NCI-H345 treated with DMSO at 0.1 percent for 48 hours (cell line): ENCODE results near the gene ANGPTL7.
"Not testable (repeated sequence)": the region's sequence is repeated elsewhere in the genome, so short reads cannot be mapped to it uniquely, and the experiment has no call there.

Source experiments
- DNase-seq: peaks from one replicate; lab custom pipeline; 2025; ENCODE audit not compliant: unreplicated experiment; lab: John Stamatoyannopoulos, UW

Gene ANGPTL7

DNA sequence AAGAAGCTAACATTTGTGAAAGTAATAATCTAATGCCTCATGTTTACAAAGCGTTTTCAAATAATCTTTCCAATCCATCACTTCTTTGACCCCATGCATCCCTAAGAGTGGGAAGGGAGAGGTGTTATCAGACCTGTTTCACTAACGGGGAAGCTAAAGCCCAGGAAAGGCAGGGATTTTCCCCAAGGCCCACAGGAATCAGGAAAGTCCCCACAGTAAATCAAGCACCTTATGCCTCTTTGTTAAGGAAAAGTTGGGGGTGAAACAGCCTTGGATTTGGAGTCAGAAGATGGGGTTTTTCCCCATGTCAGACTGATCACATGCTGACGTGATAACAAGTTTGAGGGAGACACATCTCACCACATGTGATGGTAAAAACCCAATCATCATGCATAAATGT lies 20.0 kb upstream of the ANGPTL7 start:
- DNase-seq, result no peak

DNA sequence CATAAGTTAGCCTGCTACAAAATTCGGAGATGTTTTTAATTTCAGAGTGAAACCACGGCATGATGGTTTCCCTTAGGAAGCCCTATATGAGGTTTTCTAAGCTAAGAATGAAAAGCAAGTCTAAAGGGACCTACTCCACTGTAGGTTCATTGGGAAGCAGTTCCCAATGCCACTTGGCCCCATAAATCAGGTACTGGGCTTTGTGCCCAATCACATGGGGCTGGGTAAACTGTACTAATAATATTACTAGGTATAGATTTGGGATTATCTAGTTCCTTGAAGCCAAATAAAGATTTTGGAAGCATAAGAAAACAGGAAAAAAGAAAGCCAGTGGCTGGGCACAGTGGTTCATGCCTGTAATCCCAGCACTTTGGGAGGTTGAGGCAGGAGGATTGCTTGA lies 19.1 kb upstream of the ANGPTL7 start:
- no peak for DNase-seq

DNA sequence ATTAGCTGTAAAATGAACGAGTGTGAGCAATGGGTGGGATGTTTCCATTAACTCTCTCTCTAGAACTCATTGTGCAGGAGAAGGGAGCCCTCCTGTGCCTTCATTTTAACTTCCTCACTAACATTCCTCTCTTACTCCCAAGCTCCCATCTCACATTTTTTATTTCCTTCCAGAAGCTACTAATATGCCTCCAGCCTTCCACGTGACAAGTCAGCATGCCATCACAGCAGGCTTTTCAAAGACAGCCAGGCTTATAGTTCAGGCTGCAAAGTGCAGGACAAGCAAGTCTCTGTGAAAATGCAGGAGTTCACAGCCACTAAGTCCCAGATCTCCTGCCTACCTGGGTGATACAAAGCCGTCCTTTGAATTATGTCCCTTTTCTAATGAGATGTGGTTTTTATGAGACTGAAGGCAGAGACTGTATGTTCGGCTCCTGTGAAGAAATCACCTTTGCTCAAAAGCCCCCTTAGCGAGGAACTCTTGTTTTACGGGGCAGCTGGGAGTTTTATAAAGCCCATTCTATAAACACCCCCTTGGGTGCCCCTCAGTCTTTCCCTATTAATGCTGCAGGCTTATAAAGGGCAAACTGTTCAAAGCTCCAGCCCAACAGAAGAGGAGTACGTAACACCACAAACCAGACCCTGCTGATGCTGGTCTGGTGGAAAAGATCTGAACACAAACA lies 14.8 kb upstream of the ANGPTL7 start:
- DNase-seq, result no peak

DNA sequence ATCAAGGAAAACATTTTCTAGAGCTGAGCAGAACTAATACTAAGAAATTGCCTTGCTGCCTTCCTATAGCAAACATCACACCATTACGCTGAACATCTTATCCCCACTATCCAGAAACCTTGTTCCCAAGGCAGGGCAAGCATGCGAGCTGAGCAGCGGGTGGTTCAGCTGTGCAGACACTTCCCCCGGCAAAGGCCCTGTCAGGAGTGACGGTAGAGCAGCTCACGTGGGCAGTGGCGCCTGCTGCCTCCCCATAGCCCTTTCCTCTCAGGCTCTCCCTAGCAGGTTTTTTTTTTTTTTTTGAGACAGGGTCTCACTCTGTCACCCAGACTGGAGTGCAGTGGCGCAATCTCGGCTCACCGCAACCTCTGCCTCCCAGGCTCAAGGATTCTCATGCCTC lies 13.7 kb upstream of the ANGPTL7 start:
- no peak for DNase-seq

DNA sequence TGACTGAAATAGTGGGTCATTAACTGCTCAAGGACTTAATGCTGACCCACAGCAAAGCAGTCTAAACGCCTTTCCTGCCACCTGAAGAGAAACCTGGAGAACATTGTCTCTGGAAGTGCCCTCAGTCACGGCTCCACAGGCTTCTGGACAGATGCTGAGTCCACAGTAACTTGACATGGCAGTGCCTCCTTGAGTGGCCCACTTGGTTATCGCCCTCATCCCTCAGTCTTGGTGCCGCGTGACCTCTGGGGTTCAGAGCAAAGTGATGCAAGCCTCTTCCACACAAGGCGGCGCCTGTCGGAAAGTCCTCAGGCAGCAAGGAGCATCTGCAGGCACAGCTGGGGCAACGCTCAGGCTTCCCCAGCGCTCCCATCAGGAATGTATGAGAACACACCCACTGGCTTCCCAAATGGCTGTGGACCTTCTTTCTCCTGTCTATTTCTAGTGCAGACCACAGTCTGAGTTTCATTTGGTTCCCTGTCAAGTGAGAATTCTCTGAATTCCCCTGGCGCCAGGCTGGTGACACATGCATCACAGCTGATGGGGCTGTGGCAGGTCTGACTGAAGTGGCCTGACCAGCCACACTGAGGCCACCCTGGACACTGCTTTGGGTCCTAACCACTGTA lies 13.0 kb upstream of the ANGPTL7 start:
- DNase-seq, result no peak

DNA sequence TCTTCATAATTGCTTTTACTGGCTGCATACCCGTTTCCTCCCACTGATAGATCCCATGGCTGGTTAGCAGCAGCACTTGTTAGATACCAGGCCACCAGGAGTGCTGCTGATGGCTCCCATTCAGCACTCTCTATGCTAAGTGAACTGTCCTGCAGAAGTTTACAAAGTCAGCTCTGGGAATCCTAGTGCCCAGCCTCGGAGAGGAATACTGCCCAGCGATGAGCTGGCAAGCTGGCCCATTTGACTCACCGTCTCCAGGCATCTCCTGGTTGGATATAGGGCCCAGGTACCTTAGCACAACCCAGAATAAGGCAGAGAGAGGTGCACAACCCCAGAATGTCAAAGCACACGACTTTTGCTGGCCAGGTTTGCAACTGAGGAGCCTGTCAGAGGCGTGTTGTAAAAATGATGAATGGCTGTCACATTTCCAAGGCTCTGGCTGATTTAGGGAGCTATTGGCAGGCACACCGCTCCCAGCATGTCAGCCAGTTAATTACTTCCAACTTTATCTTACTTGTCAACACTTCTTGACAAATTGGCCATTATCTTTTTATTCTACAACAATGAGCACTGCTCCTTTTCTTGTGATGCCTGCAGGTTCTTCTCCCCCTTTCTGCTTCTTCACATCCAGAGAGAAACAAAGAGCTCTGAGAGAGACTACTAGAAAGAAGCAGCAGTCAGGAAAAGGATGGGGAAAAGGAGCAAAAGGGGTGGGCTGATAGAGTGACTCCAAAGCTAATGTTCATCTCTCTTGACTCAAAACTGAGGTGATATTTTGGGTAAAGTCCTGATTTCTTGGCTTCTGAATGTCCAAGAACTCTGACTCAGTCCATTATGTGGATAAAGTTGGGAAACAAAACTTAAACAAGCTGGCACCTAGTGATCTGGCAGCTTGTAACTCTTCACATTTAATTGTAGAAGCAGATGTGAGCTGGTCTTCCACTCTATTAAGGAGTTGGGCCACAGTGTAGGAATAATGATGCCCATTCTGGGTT lies 10.8 kb upstream of the ANGPTL7 start:
- DNase-seq, result no peak

DNA sequence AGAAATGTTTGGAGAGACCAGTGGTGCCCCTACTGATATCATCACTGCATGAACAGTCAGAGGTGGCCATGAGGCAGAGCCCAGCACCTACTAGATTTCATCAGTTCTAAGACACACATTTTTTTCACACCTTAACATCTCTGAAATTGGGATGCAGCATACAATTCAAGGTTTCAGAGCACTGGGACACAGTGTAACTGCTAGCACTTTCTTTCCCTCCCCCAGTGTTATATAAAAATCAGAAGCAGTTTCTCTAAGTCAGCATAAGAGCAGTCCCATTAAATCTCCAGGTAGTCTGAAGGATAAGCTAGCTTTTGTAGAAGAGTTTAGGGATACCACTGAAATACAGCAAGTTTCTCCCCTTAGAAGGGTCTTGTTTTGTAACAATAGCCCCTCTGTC lies 10.0 kb upstream of the ANGPTL7 start:
- no peak for DNase-seq

DNA sequence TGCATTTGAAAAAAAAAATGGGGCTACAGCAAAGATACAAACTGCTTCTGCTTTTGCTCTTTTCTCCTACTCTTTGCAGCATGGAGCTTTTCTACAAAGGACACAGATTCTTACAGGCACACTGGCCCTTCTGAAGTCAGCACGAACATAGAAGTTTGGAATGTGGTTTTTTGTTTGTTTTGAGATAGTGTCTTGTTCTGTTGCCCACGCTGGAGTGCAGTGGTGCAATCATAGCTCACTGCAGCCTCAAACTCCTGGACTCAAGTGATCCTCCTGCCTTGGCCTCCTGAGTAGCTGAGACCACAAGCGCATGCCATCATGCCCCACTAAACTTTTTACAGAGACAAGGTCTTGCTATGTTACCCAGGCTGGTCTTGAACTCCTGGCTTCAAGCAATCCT lies 9.4 kb upstream of the ANGPTL7 start:
- not testable (repeated sequence) for DNase-seq

DNA sequence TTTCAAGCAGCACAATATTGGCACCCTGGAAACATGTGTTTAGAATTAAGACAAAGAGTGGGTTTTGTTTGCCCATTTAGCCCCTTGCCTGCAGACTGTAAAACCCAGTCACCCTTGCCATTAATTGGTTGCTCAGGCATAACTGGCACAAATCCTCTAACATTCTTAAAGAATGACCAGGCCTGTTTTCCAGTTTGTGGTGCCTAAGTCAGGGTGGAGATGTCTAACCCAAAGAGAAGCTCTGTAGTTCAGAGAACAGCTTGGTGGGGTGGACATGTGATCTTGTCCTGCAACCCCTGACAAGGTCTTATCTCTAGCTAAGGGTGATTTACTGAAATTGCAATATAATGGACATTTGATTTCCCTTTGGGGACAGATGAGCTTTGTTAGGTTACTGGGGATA lies 8.8 kb upstream of the ANGPTL7 start:
- DNase-seq, result no peak

DNA sequence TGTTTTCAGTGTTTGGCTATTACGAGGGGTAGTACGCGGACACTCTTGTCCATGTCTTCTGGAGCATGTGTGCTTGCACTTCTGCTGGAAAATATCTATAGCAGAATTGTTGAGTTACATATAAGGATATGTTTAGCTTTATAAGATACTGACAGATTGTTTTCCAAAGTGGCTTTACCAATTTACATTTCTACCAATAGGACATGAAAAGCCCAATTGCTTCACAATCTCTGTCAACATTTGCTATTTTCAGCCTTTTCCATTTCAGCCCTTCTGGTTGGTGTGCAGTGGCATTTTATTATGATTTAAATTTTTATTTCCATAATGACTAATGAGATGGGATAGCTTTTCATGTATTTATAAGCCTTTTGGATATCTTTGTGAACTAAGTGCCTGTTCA lies 6.3 kb upstream of the ANGPTL7 start:
- no peak for DNase-seq

DNA sequence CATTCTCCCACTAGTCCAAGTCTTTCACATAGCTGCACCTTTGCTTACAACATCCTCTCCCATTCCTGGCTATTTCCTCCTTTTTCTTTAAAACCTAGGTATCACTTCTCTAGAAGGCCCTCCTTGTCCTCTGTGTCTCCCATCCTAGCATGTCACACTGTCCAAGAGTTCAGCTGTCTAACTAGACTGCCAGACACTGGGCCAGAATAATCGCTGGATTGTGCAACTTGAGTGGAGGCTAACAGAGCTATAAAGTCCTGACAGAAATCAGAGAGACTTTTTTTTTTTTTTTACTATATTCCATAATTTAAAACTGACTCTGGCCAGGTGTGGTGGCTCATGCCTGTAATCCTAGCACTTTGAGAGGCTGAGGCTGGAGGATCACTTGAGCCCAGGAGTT lies 4.2 kb upstream of the ANGPTL7 start:
- no peak for DNase-seq

DNA sequence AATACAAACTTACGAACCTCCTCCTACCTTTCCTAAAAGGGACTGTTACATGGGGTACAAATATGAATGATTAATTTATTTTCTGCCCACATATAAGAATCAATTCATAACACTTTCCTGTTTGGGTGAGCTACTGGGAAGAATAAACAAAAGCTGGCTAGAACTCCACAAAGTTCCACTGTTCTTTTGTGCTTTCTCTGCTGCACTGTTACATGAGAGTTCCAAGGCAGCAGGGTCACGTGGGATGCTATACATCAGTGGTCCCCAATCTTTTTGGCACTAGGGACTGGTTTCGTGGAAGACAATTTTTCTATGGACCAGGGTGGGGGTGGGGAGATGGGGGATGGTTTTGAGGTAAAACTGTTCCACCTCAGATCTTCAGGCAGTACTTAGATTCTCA lies 2.2 kb upstream of the ANGPTL7 start:
- no peak for DNase-seq

DNA sequence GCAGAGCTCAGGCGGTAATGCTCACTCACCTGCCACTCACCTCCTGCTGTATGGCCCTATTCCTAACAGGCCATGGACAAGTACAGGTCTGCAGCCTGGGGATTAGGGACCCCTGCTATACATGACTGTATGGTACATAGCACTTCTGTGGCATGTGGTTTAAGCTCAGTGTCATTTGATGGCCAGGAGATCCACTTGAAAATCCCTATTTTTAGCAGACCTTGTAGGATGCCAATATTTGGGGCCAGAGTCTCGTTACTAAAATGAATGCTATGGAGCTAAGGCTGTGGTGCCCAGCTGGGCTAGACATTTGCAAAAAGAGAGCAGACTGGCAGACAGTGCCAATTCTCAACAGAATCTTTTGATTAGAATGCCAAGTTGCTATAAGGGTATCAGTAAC lies 1.7 kb upstream of the ANGPTL7 start:
- DNase-seq, result no peak

DNA sequence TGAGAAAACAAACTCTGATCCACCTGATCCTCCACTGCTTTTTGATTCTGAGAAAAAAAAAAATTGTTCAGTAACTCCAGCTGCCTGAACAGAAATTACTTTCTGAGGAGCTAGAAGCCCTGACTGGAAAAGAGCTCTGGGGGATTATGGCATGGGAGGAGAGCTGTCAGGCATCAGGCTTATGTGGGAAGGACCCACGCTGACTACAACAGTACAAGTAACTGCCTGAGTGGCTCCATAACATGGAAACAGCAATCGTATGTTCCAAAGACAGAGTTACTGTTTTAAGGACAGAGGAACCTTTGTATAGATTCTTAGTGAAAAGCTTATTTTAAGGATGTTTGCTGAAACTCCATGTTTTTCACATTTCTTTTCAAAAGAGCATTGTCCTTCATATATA lies 1.2 kb upstream of the ANGPTL7 start:
- no peak for DNase-seq

DNA sequence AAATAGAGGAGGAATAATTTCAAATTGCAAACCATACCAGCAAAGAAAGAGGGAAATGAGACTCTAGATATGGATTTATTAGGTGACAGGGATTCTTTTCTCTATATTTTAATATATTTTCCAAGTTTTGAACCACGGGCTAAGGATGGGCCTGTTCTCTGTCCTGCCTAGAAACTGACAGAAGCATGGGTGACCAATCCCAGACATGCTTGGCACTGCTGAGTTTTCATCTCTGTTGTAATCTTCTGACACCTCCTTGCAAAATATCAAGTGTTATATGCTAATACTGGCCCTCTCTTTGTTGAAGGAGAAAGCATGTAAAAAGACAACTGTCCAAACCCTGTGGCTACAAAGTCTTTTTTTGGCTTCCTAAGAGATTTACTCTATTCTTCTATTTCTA lies 774 bp upstream of the ANGPTL7 start:
- DNase-seq, result no peak

DNA sequence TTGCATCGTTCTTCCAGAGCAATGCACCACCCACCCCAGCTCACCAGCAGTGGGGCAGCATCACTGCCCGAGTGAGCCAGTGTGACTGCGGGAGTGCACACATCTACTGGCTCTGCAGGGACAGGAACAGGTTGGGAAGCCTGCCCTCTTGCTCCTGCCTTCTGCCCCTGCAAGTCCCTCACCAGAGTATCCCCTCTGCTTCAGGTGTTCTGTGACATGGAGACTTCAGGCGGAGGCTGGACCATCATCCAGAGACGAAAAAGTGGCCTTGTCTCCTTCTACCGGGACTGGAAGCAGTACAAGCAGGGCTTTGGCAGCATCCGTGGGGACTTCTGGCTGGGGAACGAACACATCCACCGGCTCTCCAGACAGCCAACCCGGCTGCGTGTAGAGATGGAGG lies 4.2 kb downstream of the ANGPTL7 start:
- DNase-seq, result no peak

DNA sequence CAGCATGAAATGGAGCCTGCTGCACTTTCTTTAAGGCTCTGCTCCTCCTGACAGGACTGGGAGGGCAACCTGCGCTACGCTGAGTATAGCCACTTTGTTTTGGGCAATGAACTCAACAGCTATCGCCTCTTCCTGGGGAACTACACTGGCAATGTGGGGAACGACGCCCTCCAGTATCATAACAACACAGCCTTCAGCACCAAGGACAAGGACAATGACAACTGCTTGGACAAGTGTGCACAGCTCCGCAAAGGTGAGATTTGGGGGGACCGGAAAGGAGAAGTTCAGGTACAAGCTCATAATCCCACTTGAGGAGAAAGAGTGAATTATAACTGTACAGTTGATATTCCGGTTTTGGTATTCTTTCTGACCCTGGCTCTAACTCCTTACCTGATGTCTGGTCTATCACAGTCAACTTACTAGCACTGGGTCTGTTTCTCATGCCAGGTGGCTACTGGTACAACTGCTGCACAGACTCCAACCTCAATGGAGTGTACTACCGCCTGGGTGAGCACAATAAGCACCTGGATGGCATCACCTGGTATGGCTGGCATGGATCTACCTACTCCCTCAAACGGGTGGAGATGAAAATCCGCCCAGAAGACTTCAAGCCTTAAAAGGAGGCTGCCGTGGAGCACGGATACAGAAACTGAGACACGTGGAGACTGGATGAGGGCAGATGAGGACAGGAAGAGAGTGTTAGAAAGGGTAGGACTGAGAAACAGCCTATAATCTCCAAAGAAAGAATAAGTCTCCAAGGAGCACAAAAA lies 5.4 kb downstream of the ANGPTL7 start:
- DNase-seq, result no peak

DNA sequence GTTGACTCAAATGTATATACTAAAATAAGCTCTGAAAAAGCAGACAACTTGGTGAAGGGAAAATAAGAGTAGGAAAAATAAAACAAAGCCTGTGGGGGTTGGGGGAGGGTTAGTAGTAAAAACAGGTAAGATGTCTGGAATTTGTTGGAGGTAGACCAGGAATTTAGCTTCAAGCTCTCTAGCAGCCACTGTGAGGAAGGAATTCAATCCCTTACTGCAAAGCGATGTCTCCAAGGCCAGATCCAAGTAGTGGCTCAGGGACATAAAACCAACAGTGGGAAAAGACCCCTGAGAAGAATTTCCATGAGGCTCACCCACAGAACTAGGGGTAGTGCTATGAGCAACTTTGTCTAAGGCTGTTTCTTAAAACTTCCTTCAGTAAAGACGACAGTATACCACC lies 7.8 kb downstream of the ANGPTL7 start:
- no peak for DNase-seq

DNA sequence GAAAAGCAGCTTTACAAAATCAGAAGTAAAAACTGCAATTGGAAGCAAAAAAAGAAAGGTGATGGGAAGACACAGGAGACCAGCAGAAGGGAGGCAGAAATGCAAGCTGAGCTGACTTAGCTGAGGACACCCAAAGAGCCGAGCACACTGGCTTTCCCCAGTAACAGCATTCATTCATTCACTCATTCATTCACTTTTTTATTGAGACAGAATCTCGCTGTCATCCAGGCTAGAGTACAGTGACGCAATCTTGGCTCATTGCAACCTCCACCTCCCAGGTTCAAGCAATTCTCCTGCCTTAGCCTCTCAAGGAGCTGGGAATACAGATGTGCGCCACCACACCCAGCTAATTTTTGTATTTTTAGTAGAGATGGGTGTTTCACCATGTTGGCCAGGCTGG lies 8.2 kb downstream of the ANGPTL7 start:
- DNase-seq, result no peak

DNA sequence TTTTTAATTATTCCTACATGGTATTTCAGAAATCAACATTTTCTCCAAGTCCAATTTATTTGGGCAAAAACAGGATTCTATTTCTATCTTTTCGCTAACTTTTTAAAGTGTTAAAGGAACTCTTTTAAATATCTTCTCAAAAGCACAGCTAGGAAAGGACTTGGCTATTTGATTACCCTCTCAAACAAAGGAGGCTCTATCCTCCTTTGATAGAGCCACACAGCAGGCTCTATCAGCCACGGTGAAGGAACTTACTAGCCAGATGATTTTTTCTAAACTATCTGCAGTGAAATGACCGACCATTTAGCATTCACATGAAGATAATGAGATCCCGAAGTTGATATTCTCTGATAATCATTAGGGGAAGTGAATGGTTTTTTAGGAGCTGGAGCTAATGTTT lies 9.1 kb downstream of the ANGPTL7 start:
- no peak for DNase-seq
